ENCODE data around the gene LCAT.
"Not testable (repeated sequence)": the region's sequence is repeated elsewhere in the genome, so short reads cannot be mapped to it uniquely, and the experiment has no call there.

- not testable (repeated sequence) for TF ChIP-seq EZH2 (IDR thresholded peaks at IDR 0.05); FOXP2 (optimal IDR thresholded peaks at IDR 0.05; ENCODE audit: control extremely low read depth, extremely low read length, insufficient read depth)
These were observed 28.5 kb downstream of the LCAT start for GRCh38 chr16:67915496-67915769.
